GM12875 (cell line): Measurements from ENCODE around the gene DDX31.

Experiments
- H3K4me3 ChIP-seq: one replicate; pipeline ENCODE4 v1.5.1; 2011; ENCODE audit warnings: low read depth, low read length, control low read depth
- TF ChIP-seq, protein P1 (sequence below): IDR thresholded peaks from 2 replicates; pipeline ENCODE4 v1.5.1; 2011; ENCODE audit warnings: low read depth, mild to moderate bottlenecking, control low read depth, inconsistent platforms, low read length, moderate library complexity, borderline replicate concordance; ENCODE audit not compliant: insufficient read depth

DDX31 gene

GRCh38 chr9:132647355-132647754 is 22.4 kb downstream of the DDX31 start:
- TF ChIP-seq, protein P1, sequence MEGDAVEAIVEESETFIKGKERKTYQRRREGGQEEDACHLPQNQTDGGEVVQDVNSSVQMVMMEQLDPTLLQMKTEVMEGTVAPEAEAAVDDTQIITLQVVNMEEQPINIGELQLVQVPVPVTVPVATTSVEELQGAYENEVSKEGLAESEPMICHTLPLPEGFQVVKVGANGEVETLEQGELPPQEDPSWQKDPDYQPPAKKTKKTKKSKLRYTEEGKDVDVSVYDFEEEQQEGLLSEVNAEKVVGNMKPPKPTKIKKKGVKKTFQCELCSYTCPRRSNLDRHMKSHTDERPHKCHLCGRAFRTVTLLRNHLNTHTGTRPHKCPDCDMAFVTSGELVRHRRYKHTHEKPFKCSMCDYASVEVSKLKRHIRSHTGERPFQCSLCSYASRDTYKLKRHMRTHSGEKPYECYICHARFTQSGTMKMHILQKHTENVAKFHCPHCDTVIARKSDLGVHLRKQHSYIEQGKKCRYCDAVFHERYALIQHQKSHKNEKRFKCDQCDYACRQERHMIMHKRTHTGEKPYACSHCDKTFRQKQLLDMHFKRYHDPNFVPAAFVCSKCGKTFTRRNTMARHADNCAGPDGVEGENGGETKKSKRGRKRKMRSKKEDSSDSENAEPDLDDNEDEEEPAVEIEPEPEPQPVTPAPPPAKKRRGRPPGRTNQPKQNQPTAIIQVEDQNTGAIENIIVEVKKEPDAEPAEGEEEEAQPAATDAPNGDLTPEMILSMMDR: no peak
- H3K4me3 ChIP-seq: no peak overlapping the region

DNA sequence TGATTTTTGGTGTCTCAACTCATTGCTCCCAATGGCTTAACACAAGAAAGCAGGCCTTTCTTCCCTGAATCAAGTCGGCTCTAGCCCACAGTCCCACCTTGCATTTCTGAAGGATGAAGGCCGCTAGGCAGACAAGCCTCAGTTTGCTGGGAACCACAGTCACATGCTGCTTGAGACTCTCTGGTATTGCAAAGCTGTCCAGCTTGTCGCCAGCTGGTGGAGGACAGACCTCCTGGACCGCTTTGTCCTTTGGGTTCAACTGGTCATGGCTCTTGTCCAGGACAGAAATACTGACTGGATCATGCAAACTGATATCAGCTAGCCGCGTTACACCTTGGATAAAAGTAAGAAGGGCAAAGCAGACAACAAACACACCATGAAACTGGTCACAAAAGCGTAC is 23.1 kb downstream of the DDX31 start:
- TF ChIP-seq, protein P1: no peak
- H3K4me3 ChIP-seq: no peak overlapping the region

DNA sequence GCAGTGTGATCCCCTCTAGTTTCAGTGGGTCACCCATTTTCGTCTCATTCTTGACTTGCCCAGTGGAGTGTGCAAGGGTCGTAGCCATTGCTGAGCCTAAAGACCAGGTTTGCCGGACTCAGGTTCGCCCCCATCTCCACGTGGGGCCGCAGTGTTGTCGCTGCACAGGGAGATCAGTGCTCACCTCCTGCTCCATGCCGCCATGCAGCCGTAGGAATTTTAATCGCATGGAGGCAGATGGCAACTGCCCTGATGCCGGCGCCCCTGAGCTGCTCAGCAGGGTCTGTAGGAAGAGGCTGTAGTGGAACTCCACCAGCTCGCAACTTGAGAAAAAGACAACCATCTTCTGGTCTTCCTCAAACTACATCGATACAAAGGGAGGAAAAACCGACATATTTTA is 24.1 kb downstream of the DDX31 start:
- TF ChIP-seq, protein P1: no peak
- H3K4me3 ChIP-seq: no peak overlapping the region

DNA sequence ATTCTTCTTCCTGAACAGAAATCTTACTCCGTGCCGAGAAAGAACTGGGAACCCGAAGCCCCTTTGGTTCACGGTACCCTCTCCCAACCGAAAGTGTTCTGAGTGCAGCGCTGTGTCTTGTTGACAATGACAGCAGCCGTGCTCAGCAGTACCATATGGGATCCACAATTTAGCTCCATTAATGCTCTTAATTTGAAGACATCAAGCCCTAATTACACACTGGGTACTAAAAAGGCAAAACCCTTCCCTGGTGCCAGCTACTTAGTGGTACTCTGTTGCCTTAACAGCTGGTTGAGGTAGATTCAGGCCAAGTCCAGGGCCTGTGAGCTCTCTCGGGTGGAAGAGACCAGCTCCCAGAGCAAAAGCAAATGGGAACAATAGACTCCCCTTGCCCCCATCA is 24.5 kb downstream of the DDX31 start:
- H3K4me3 ChIP-seq: no peak overlapping the region
- TF ChIP-seq, protein P1: no peak

- no peak overlapping the region for H3K4me3 ChIP-seq
- TF ChIP-seq, protein P1: peak; percentile 45; the same call in 1 of the 2 replicates
Observed at GRCh38 chr9:132644251-132644650, 25.5 kb downstream of the DDX31 start.

- TF ChIP-seq, protein P1: no peak
- H3K4me3 ChIP-seq: no peak overlapping the region
Observed at GRCh38 chr9:132641216-132641615, 28.6 kb downstream of the DDX31 start.

- TF ChIP-seq, protein P1: no peak
- H3K4me3 ChIP-seq: no peak overlapping the region
Observed at GRCh38 chr9:132639322-132639721, 30.5 kb downstream of the DDX31 start.
